AG04449 (cell line): Measurements from ENCODE around the gene UBE2L3.
"Not testable (repeated sequence)": the region's sequence is repeated elsewhere in the genome, so short reads cannot be mapped to it uniquely, and the experiment has no call there.

ENCODE experiments used
- CTCF ChIA-PET: fragments of 350-600 bp; formaldehyde crosslinking; extraction: SDS; loops from one replicate; lab custom pipeline; 2021; ENCODE audit warnings: antibody characterized with exemption; lab: Yijun Ruan, JAX
- POLR2A ChIA-PET: fragments of 400-600, 350-600 bp; formaldehyde crosslinking; extraction: SDS; loops from one replicate; lab custom pipeline; 2020; ENCODE audit warnings: antibody characterized with exemption, inconsistent platforms; lab: Yijun Ruan, JAX
- DNase-seq: peaks from one replicate; pipeline ENCODE4 v3.0.0-alpha.2; 2010; ENCODE audit warnings: low read depth, low spot score
- H3K4me3 ChIP-seq: 2 replicates; pipeline ENCODE4 v1.5.1; 2011; ENCODE audit warnings: low read depth, mild to moderate bottlenecking, control low read depth, low read length
- CTCF ChIP-seq: IDR thresholded peaks from one replicate; pipeline ENCODE4 v1.5.1; 2011; ENCODE audit warnings: mild to moderate bottlenecking, moderate library complexity, low read length, control low read depth, inconsistent platforms; ENCODE audit not compliant: insufficient read depth; ENCODE audit errors: missing control alignments

The UBE2L3 gene

GRCh38 chr22:21567456-21568346, at the start of gene UBE2L3:
Gene UBE2L3, plus strand, starts transcription at chr22:21567714. Its CDS starts 31 bp downstream, at chr22:21567745.
- CTCF ChIA-PET, result interaction anchor here (1.5 to 2.1 kb wide), 2 partner anchors 12 to 61 kb away, joined by 5 to 6 read pairs; no protein-coding TSS in a partner anchor
- POLR2A ChIA-PET, result interaction anchor here (0.7 to 0.9 kb wide), 2 partner anchors 27 to 62 kb away, joined by 3 to 4 read pairs; no protein-coding TSS in a partner anchor
- no peak for DNase-seq

GRCh38 chr22:21526705-21527500, 40.6 kb upstream of the UBE2L3 start:
- DNase-seq, CTCF ChIA-PET, H3K4me3 ChIP-seq, POLR2A ChIA-PET: not testable (repeated sequence)

More at GRCh38 chr22:21567456-21568346, at the start of gene UBE2L3:
- H3K4me3 ChIP-seq, result peak within 1 kb of the TSS; percentile 83
- no peak for TF ChIP-seq CTCF

GRCh38 chr22:21531525-21531924, 36.0 kb upstream of the UBE2L3 start:
- H3K4me3 ChIP-seq, CTCF ChIA-PET, POLR2A ChIA-PET, DNase-seq: not testable (repeated sequence)

- DNase-seq, CTCF ChIA-PET, POLR2A ChIA-PET, H3K4me3 ChIP-seq: not testable (repeated sequence)
Observed at GRCh38 chr22:21532863-21533648, 34.5 kb upstream of the UBE2L3 start.

- CTCF ChIA-PET, DNase-seq, POLR2A ChIA-PET, H3K4me3 ChIP-seq: not testable (repeated sequence)
Observed at GRCh38 chr22:21539862-21540261, 27.7 kb upstream of the UBE2L3 start.

GRCh38 chr22:21544432-21545322, 22.8 kb upstream of the UBE2L3 start:
- DNase-seq, H3K4me3 ChIP-seq, POLR2A ChIA-PET, CTCF ChIA-PET: not testable (repeated sequence)

- H3K4me3 ChIP-seq, DNase-seq, CTCF ChIA-PET, POLR2A ChIA-PET: not testable (repeated sequence)
Observed at GRCh38 chr22:21549558-21549957, 18.0 kb upstream of the UBE2L3 start.

GRCh38 chr22:21550008-21550677, 17.4 kb upstream of the UBE2L3 start:
- H3K4me3 ChIP-seq, CTCF ChIA-PET, DNase-seq, POLR2A ChIA-PET: not testable (repeated sequence)

- DNase-seq, POLR2A ChIA-PET, CTCF ChIA-PET, H3K4me3 ChIP-seq: not testable (repeated sequence)
Observed at GRCh38 chr22:21550678-21551047, 16.9 kb upstream of the UBE2L3 start.

- POLR2A ChIA-PET, DNase-seq, CTCF ChIA-PET, H3K4me3 ChIP-seq: not testable (repeated sequence)
Observed at GRCh38 chr22:21551361-21551760, 16.2 kb upstream of the UBE2L3 start, which contains the start of gene RIMBP3C. Gene RIMBP3C, minus strand, starts transcription at chr22:21551461. Its CDS starts 485 bp downstream, at chr22:21550976.

GRCh38 chr22:21559345-21560125, 8.0 kb upstream of the UBE2L3 start:
- CTCF ChIA-PET, DNase-seq, POLR2A ChIA-PET, H3K4me3 ChIP-seq: not testable (repeated sequence)

- POLR2A ChIA-PET, DNase-seq, CTCF ChIA-PET, H3K4me3 ChIP-seq: not testable (repeated sequence)
Observed at GRCh38 chr22:21560657-21561056, 6.9 kb upstream of the UBE2L3 start.
